HG03045 (cell line): ENCODE data around the gene GREB1.

Source experiments
- ATAC-seq: cut with Tn5 transposase; IDR thresholded peaks from one replicate; pipeline ENCODE4 v1.9.1; 2021; ENCODE audit warnings: mild to moderate bottlenecking, moderate library complexity; ENCODE audit not compliant: unreplicated experiment

GREB1 gene

GRCh38 chr2:11597538-11598225 lies 63.8 kb downstream of the GREB1 start:
- no peak for ATAC-seq

DNA sequence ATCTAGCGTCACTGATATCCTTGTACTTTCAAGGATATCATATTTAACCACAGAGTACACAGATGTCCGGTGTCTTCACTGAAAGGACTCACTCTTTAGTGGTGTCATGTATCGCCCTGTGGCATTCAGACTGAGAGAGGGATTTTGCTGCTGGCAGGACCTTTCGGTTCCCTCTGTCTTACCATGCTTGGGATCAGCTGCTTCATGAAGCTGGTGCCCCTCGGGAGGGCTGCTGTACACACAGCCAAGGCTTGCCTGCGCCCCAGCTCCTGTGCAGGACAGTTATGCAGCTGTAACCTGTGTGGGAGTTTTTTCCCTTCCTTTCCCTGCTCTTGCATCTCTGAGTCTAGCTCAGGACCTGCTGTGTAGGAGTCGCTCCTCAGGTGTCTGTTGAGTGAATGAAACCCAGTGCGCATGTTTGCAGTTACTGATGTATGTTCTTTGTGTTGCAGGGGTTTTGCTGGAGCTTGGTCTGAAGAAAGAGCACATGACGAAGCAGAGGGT lies 64.4 kb downstream of the GREB1 start:
- no peak for ATAC-seq

- ATAC-seq, result no peak
Measured at GRCh38 chr2:11602563-11603204, 68.8 kb downstream of the GREB1 start.

- ATAC-seq, result no peak
Measured at GRCh38 chr2:11610624-11611242, 76.9 kb downstream of the GREB1 start.

DNA sequence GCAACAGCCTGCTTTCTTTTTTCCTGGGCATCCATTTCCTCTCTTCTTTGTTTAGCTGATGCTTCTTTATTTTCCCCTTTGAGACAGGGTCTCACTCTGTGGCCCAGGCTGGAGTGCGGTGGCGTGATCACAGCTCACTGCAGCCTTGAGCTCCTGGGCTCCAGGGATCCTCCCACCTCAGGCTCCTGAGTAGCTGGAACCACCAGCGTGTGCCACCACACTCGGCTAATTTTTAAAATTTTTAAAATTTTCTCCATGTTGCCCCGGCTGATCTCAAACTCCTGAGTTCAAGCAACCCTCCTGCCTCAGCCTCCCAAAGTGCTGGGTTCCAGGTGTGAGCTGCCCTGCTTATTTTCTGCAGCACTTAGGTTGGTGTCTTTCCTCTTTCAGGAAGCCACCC lies 77.4 kb downstream of the GREB1 start:
- no peak for ATAC-seq

- ATAC-seq, result no peak
Measured at GRCh38 chr2:11612553-11613215, 78.8 kb downstream of the GREB1 start.

DNA sequence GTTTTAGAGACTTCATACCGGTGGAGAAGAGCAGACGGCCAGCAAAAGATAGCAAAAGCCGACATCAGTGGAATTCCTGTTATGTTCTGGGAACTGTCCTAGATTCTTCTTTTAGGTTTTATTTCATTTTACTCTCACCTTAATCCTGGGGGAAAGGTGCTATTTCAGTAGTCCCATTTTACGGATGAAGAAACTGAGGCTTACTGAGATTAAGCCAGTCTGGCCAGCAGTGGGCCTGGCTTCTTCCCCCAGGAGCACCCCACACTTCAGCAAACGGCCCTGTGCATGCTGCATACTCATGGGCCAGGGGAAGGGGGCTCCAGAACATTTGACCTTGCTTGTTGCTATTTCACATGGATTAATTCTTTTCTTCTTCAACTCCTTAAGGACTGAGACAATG lies 79.5 kb downstream of the GREB1 start:
- ATAC-seq, result no peak

DNA sequence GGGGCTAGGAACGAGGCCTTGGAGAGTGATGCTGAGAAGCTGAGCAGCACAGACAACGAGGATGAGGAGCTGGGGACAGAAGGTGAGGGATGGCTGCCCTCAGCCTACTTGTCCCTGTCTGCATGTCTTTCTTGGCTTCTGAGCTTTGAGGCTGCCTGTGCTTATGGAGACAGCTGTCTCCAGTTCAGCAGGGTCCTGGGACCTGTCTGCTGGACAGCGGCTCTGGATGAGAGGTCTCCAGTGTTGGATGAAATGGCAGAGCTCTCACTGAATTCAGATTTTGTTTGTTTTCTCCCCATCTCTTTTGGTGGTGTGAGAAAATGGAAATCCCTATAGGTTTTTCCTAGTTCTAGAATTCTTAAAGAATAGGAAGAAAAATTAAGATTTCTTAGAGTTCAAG lies 81.4 kb downstream of the GREB1 start:
- ATAC-seq, result no peak

DNA sequence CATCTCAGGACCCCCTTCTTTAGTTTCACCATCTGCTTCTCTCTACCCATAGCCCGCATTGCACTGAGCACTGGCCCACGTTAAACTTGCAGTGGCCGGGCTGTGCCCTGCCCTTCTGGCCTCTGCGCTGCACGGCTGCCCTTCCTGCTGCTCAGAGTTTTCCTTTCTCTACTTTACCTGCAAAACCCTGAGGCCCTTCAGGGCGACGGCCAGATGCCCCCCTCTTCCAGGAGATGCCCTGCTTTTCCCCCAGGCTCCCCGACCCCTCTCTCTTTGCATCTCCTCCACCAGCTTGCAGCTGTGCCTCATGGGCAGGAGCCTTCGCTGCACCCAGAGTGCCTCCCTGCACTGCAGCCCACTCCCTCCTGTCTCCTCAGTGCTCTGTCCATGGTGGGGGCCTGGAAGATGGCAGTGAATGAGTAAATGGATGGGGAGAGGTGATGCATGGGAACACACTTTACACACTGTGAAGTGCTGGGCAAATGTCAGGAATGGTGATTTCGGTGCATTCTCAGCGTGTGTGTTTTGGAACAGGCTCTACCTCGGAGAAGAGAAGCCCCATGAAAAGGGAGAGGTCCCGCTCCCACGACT lies 82.3 kb downstream of the GREB1 start:
- no peak for ATAC-seq

DNA sequence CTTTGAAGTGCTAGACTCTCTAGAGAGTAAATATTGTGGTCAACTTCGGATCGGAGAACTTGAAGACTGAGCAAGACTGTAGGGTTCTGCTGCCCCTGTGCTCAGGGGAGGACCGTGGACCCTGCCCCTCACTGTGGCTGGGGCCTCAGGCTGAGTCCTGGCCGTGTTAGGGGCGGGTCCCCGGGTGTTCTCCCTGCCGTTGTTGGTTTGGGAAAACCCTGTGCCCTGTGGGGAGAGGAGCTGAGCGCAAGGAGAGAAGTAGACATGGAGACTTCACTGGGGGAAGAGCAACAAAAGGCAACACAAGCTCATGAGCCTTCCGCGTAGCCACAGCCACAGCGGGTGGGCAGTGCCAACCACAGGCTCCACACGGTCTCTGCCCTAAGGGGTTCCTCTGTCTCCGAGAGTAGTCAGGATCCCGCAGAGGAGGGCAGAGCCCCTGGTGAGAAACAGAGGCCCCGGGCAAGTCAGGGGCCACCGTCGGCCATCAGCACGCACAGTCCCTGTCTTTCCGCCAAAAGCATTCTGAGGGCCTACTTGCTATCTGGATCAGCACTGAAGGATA lies 83.1 kb downstream of the GREB1 start:
- no peak for ATAC-seq

GRCh38 chr2:11617527-11617926 lies 83.7 kb downstream of the GREB1 start:
- ATAC-seq, result no peak

GRCh38 chr2:11617984-11618707 lies 84.3 kb downstream of the GREB1 start:
- no peak for ATAC-seq

GRCh38 chr2:11618708-11619062 lies 84.8 kb downstream of the GREB1 start:
- no peak for ATAC-seq

- no peak for ATAC-seq
Measured at GRCh38 chr2:11621410-11621809, 87.6 kb downstream of the GREB1 start.

GRCh38 chr2:11622611-11623010 lies 88.8 kb downstream of the GREB1 start:
- ATAC-seq, result no peak

- no peak for ATAC-seq
Measured at GRCh38 chr2:11624893-11625292, 91.0 kb downstream of the GREB1 start.

DNA sequence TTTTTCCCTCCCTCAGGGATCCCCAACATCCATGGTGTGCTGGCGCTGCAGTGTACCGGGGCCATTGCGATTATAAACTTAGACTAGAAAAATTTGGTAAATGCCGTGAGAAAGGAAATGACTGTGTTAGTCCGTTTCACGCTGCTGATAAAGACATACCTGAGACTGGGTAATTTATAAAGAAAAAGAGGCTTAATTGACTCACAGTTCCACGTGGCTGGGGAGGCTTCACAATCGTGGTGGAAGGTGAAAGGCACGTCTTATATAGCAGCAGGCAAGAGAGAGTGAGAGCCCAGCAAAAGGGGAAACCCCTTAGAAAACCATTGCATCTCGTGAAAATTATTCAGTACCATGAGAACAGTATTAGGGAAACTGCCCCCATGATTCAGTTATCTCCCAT lies 91.8 kb downstream of the GREB1 start:
- ATAC-seq, result no peak

GRCh38 chr2:11628675-11629074 lies 94.8 kb downstream of the GREB1 start:
- no peak for ATAC-seq

DNA sequence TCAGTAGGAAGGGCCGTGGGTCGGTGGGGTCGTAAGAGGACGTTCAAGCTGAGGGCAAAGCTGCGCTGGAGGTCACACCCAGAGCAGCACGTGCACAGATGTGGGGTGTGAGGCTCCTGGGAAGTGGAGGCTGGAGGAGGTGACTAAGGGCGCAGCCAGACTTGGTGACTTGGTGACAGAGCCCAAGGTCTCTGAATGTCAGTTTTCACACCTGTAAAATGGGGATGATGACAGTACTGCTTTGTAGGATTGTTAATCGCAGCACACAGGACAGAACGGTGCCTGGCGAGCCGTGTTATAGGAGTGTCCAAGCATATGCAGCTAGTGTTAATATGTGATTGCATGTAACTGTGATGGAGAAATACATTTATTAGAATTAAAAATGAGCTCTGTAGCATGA lies 95.4 kb downstream of the GREB1 start:
- no peak for ATAC-seq

GRCh38 chr2:11629851-11630250 lies 96.0 kb downstream of the GREB1 start:
- ATAC-seq, result no peak
